ENCODE data around the gene LGALS16. TPM values are rescaled to one million over a fixed set of nuclear protein-coding genes. Genes with fewer than 3 reads are reported as not detected.

LGALS16 gene
- total and polyA plus RNA-seq, 12 donors = not detected

GRCh38 chr19:39637891-39638290 is 17.8 kb upstream of the LGALS16 start:
- TF ChIP-seq CTCF (IDR thresholded peaks at IDR 0.05) = no peak
- 46 to 56% methylated on average over 4 of the region's 4 CpGs for WGBS, 2 donors
- DNase-seq (no peak), ATAC-seq (no peak)
- intact Hi-C loops (cut with DNase I) = no loop called here
- no peaks in the 10 kb centered on the region for H3K36me3 ChIP-seq
- no peak overlapping the region for H3K27ac ChIP-seq
- H3K4me3 ChIP-seq = no peak overlapping the region
- no peaks in the 10 kb centered on the region for H3K4me1 ChIP-seq
- peaks cover 0 to 42% (median 22%) of the 10 kb centered on the region in 7 donors for H3K27me3 ChIP-seq
- peaks cover 0 to 9% (median 0%) of the 10 kb centered on the region in 11 donors for H3K9me3 ChIP-seq

GRCh38 chr19:39641773-39642172 is 13.9 kb upstream of the LGALS16 start:
- no peak for ATAC-seq
- no peaks in the 10 kb centered on the region for H3K9me3 ChIP-seq
- H3K36me3 ChIP-seq = no peaks in the 10 kb centered on the region
- no peaks in the 10 kb centered on the region for H3K4me1 ChIP-seq
- no peak for TF ChIP-seq CTCF (IDR thresholded peaks at IDR 0.05)
- intact Hi-C loops (cut with DNase I) = no loop called here
- peaks cover 0 to 56% (median 22%) of the 10 kb centered on the region in 7 donors for H3K27me3 ChIP-seq
- DNase-seq = no peak
- WGBS, 2 donors = 21 to 30% methylated on average over 1 of the region's 1 CpG
- no peak overlapping the region for H3K4me3 ChIP-seq
- no peak overlapping the region for H3K27ac ChIP-seq

- DNase-seq (no peak), ATAC-seq (no peak)
- Histone ChIP-seq H3K27me3 (peaks cover 0 to 59% (median 14%) of the 10 kb centered on the region in 7 donors), H3K4me3 (no peak overlapping the region), H3K9me3 (no peaks in the 10 kb centered on the region), H3K4me1 (no peaks in the 10 kb centered on the region), H3K27ac (no peak overlapping the region), H3K36me3 (no peaks in the 10 kb centered on the region)
- intact Hi-C loops (cut with DNase I) = no loop called here
- 60 to 64% methylated on average over 5 of the region's 5 CpGs for WGBS, 2 donors
- no peak for TF ChIP-seq CTCF (IDR thresholded peaks at IDR 0.05)
Measured at GRCh38 chr19:39643591-39643990, 12.1 kb upstream of the LGALS16 start.

- no peak for TF ChIP-seq CTCF (IDR thresholded peaks at IDR 0.05)
- Histone ChIP-seq H3K4me1 (no peaks in the 10 kb centered on the region), H3K36me3 (no peaks in the 10 kb centered on the region), H3K27ac (no peak overlapping the region), H3K9me3 (no peaks in the 10 kb centered on the region), H3K4me3 (no peak overlapping the region), H3K27me3 (peaks cover 0 to 56% (median 9%) of the 10 kb centered on the region in 7 donors)
- intact Hi-C loops (cut with DNase I) = no loop called here
- DNase-seq (no peak), ATAC-seq (no peak)
- WGBS, 2 donors = 24 to 26% methylated on average over 6 of the region's 6 CpGs
Measured at GRCh38 chr19:39645800-39646411, 9.8 kb upstream of the LGALS16 start.
